ENCODE results near the gene CACNB4.

CACNB4 gene

GRCh38 chr2:151914989-151915628, 183.7 kb downstream of the CACNB4 start:
- no peak overlapping the region for H3K27ac Mint-ChIP-seq
- no peaks in the 10 kb centered on the region for H3K27me3 Mint-ChIP-seq (ENCODE audit: low read depth)
- TF ChIP-seq CTCF (IDR thresholded peaks at IDR 0.05; ENCODE audit: unreplicated experiment in 3 of 3): no peak
- H3K36me3 Mint-ChIP-seq (ENCODE audit: low read depth): peaks cover 3% of the 10 kb centered on the region
- no peak overlapping the region for H3K4me3 Mint-ChIP-seq
- no peaks in the 10 kb centered on the region for H3K4me1 Mint-ChIP-seq
- peaks cover 25% of the 10 kb centered on the region for H3K9me3 Mint-ChIP-seq

GRCh38 chr2:151908204-151908882, 190.5 kb downstream of the CACNB4 start:
- peaks cover 41% of the 10 kb centered on the region for H3K4me1 Mint-ChIP-seq
- no peak overlapping the region for H3K27ac Mint-ChIP-seq
- H3K9me3 Mint-ChIP-seq: peaks cover 22% of the 10 kb centered on the region
- H3K36me3 Mint-ChIP-seq (ENCODE audit: low read depth): no peaks in the 10 kb centered on the region
- no peak overlapping the region for H3K4me3 Mint-ChIP-seq
- no peaks in the 10 kb centered on the region for H3K27me3 Mint-ChIP-seq (ENCODE audit: low read depth)
- no peak for TF ChIP-seq CTCF (IDR thresholded peaks at IDR 0.05; ENCODE audit: unreplicated experiment in 3 of 3)

DNA sequence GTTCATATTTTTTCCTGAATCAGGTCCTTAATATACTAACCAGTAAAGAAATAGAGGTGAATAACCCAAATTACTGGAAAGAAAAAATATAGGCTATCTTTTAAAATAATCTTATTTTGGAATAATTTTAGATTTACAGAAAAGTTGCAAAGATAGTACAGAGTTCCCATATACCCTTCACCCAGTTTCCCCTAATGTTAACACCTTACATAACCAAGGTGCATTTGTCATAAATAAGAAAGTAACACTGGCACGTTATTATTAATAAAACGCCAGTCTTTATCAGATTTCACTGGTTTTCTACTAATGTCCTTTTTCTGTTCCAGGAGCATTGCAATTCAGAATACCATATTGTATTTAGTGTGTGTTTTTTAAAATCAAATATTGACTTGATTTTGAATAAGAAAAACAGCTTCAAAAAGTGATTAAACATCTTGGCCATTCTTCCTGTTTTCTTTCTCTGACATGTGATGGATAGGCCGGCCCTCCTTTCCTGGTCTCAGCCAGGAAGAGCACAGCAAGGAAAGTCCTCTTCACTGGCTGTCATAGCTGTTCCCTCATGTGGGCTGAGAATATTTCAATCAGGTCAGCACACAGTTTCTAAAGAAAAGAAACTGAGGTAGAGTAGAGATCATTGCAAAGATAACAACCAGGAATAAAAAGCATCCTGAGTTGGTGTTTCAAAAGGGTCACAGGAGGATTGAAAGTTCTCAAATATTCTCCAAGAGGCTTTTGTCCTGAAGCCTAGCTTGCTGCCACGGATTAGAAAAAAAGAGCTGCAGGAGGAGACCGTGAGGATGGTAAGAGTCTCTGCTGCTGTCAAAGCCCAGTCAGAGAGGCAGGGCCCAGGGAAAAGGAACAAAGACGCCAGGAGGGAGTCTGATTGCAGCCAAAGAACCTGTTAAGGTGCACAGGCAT, 191.3 kb downstream of the CACNB4 start:
- no peaks in the 10 kb centered on the region for H3K36me3 Mint-ChIP-seq (ENCODE audit: low read depth)
- H3K4me1 Mint-ChIP-seq: peaks cover 41% of the 10 kb centered on the region
- peaks cover 18% of the 10 kb centered on the region for H3K9me3 Mint-ChIP-seq
- H3K27ac Mint-ChIP-seq: no peak overlapping the region
- H3K27me3 Mint-ChIP-seq (ENCODE audit: low read depth): no peaks in the 10 kb centered on the region
- no peak for TF ChIP-seq CTCF (IDR thresholded peaks at IDR 0.05; ENCODE audit: unreplicated experiment in 3 of 3)
- no peak overlapping the region for H3K4me3 Mint-ChIP-seq

GRCh38 chr2:151906633-151906998, 192.2 kb downstream of the CACNB4 start:
- no peak for TF ChIP-seq CTCF (IDR thresholded peaks at IDR 0.05; ENCODE audit: unreplicated experiment in 3 of 3)
- peaks cover 41% of the 10 kb centered on the region for H3K4me1 Mint-ChIP-seq
- no peak overlapping the region for H3K27ac Mint-ChIP-seq
- H3K36me3 Mint-ChIP-seq (ENCODE audit: low read depth): no peaks in the 10 kb centered on the region
- no peak overlapping the region for H3K4me3 Mint-ChIP-seq
- peaks cover 12% of the 10 kb centered on the region for H3K9me3 Mint-ChIP-seq
- H3K27me3 Mint-ChIP-seq (ENCODE audit: low read depth): no peaks in the 10 kb centered on the region

DNA sequence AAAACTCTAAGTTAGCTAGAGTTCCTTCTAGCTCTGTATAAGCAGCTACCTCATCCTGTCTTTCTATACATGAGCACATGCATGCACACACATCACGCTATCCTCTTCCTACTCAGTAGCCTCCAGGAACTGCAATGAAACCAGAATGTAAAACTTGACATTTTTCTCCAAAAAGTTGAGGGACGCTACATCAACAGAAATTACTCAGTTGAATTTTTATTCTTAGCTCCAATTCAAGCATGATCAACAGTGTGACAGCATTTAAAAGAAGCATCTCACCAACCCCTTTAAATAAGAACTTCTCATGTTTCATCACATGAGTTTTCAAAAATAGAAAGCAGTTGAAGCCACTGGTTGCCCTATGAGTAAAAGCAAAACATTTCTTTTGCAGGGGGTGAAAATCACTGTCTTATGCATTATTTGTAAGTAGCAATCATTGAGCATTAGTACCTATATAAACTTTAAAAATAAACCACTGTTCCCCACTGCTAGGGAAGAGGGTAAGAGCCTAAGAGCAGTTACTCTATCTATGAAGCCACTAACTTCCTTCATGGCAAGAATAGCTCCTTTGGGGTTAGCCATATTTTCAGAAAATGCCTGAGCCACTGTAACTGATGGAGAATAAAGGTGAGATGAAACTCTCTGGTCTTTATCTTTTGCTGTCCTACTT, 192.7 kb downstream of the CACNB4 start:
- H3K27me3 Mint-ChIP-seq (ENCODE audit: low read depth): no peaks in the 10 kb centered on the region
- peaks cover 41% of the 10 kb centered on the region for H3K4me1 Mint-ChIP-seq
- H3K36me3 Mint-ChIP-seq (ENCODE audit: low read depth): no peaks in the 10 kb centered on the region
- H3K4me3 Mint-ChIP-seq: no peak overlapping the region
- H3K27ac Mint-ChIP-seq: peak overlapping the region in 1 of 3 experiments; percentile 25
- TF ChIP-seq CTCF (IDR thresholded peaks at IDR 0.05; ENCODE audit: unreplicated experiment in 3 of 3): no peak
- H3K9me3 Mint-ChIP-seq: peaks cover 9% of the 10 kb centered on the region
